Inferior parietal cortex (tissue), 1 donor: Measurements from ENCODE around the gene CETN1.

Experiments
- DNase-seq: peaks from one replicate; pipeline ENCODE4 v3.0.0-alpha.2; 2016; ENCODE audit errors: extremely low spot score

The CETN1 gene

GRCh38 chr18:622289-622688, 42.1 kb downstream of the CETN1 start:
- DNase-seq = no peak

GRCh38 chr18:623761-624620, 43.8 kb downstream of the CETN1 start:
- peak; percentile 79 for DNase-seq

DNA sequence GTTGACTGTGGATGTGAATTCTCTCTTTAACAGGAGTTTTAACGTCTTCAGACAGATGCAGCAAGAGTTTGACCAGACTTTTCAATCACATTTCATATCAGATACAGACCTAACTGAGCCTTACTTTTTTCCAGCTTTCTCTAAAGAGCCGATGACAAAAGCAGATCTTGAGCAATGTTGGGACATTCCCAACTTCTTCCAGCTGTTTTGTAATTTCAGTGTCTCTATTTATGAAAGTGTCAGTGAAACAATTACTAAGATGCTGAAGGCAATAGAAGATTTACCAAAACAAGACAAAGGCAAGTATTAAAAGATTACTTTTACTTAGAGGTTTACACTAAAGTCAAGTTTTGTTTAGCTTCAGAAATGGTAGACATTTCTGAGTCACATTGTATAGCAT, 47.1 kb downstream of the CETN1 start:
- no peak for DNase-seq

DNA sequence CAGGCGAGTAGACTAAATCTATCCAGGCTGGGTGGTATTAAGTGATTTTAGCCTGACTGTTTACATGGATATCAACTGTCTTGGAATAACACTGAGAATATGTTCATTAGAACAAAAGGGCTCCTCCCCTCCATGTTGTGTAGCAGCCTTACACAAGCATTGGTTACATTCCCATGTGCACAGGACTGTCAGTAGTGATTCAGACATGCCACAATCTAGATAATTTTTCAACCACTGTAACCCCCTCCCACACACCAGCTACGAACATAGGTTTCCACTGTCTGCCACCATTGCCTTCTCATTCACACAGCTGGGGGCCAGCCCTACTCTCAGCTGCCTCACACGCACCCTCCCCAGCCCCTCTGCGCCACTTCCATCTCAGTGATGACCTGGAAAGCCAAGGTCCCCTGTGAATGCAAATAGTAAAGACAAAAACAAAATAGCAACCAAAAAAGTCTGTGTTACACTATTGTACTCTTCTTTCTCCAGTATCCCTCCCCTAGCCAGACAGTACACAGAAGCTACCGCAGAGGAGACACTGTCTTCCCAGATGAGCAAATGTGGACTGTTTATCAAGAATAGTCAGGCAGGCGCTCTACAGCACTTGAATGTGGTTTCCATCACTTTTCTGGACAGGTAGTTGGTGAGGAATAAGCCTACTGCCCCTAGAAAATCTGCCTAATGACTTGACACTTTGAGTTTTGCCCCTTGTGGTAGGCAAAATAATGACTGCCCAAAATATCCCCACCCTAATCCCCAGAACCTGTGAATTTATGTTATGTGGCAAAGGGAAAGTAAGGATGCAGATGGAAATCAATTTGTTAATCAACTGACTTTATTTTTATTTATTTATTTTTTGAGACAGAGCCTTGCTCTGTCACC, 49.3 kb downstream of the CETN1 start:
- DNase-seq = no peak

DNA sequence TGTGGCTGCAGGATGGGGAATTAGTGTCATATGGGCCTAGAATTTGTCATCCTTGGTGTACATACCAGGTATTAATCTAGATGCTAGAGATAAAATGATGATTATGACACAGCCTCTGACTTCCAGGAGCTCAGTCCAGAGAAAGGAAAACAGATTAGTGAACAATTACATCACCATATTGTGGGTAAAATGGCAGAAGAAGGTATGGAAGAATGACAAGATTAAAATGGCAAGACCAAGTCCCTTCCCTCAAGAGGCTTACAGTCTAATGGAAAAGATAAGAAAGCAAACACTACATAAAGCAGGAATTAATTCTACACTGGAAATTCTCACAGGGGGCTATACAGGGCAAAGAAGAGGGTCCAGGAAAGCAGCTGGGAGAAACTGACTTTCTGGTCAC, 51.4 kb downstream of the CETN1 start:
- no peak for DNase-seq
